GM23338 (cell line): ENCODE measurements around the gene RPN2. TPM values are rescaled to one million over a fixed set of nuclear protein-coding genes. Genes with fewer than 3 reads are reported as not detected.

Experiments used
- ATAC-seq: fragments of 200-7000 bp; cut with Tn5 transposase; 3 replicates; pipeline ENCODE4 v1.9.1; 2020
- DNase-seq: peaks from one replicate; pipeline ENCODE4 v3.0.0-alpha.2; 2015; ENCODE audit warnings: low spot score
- H2AFZ ChIP-seq: fragments of 200-600 bp; sonication (generic); 2 replicates; pipeline ENCODE4 v1.8.0; 2016; ENCODE audit warnings: antibody characterized with exemption, mild to moderate bottlenecking, moderate library complexity
- H3F3A ChIP-seq: fragments of 200-600 bp; sonication (generic); replicated peaks from 2 replicates; pipeline ENCODE4 v1.8.0; 2017; ENCODE audit warnings: antibody characterized with exemption, mixed run types, low read depth
- H3K27ac ChIP-seq: fragments of 200-600 bp; sonication (generic); 2 replicates; pipeline ENCODE4 v1.6.1; 2016; ENCODE audit warnings: low read depth
- H3K27me3 ChIP-seq: fragments of 200-600 bp; sonication (generic); 2 replicates; pipeline ENCODE4 v1.8.0; 2016; ENCODE audit warnings: mild to moderate bottlenecking, mixed run types, moderate library complexity; ENCODE audit not compliant: insufficient read depth
- H3K36me3 ChIP-seq: fragments of 200-600 bp; sonication (generic); 2 replicates; pipeline ENCODE4 v1.8.0; 2016; ENCODE audit warnings: mild to moderate bottlenecking; ENCODE audit not compliant: insufficient read depth
- H3K4me1 ChIP-seq: fragments of 200-600 bp; sonication (generic); 2 replicates; pipeline ENCODE4 v1.8.0; 2016; ENCODE audit warnings: mild to moderate bottlenecking, moderate library complexity; ENCODE audit not compliant: insufficient read depth
- H3K4me2 ChIP-seq: fragments of 200-600 bp; sonication (generic); 2 replicates; pipeline ENCODE4 v1.7.1; 2017; ENCODE audit warnings: mixed run types
- H3K4me3 ChIP-seq: fragments of 200-600 bp; sonication (generic); 2 replicates; pipeline ENCODE4 v1.6.1; 2016; ENCODE audit warnings: mixed run types
- H3K79me2 ChIP-seq: fragments of 200-600 bp; sonication (generic); replicated peaks from 2 replicates; pipeline ENCODE4 v1.8.0; 2017; ENCODE audit warnings: mild to moderate bottlenecking; ENCODE audit not compliant: insufficient read depth
- H3K9me2 ChIP-seq: fragments of 200-600 bp; sonication (generic); 2 replicates; pipeline ENCODE4 v1.8.0; 2017; ENCODE audit not compliant: insufficient read depth
- H4K20me1 ChIP-seq: fragments of 200-600 bp; sonication (generic); replicated peaks from 2 replicates; pipeline ENCODE4 v1.8.0; 2017; ENCODE audit warnings: mild to moderate bottlenecking; ENCODE audit not compliant: insufficient read depth
- H3K27ac Mint-ChIP-seq: 2 replicates; pipeline ENCODE4 v1.8.0; 2020; ENCODE audit warnings: inconsistent platforms, mild to moderate bottlenecking, moderate library complexity, mixed read lengths
- H3K27me3 Mint-ChIP-seq: 3 replicates; pipeline ENCODE4 v1.8.0; 2022; ENCODE audit warnings: low read depth, mild to moderate bottlenecking, moderate library complexity, mixed read lengths, inconsistent platforms; ENCODE audit not compliant: insufficient read depth, poor library complexity
- H3K36me3 Mint-ChIP-seq: 3 replicates; pipeline ENCODE4 v1.8.0; 2021; ENCODE audit warnings: low read depth, mild to moderate bottlenecking, inconsistent platforms, moderate library complexity, mixed read lengths
- H3K4me1 Mint-ChIP-seq: 3 replicates; pipeline ENCODE4 v1.8.0; 2020; ENCODE audit warnings: mild to moderate bottlenecking, inconsistent platforms, mixed read lengths
- H3K4me3 Mint-ChIP-seq: 3 replicates; pipeline ENCODE4 v1.8.0; 2021; ENCODE audit warnings: moderate library complexity, mild to moderate bottlenecking, inconsistent platforms, mixed read lengths
- H3K9me3 Mint-ChIP-seq: 3 replicates; pipeline ENCODE4 v1.8.0; 2020; ENCODE audit warnings: moderate library complexity, mild to moderate bottlenecking, inconsistent platforms, mixed read lengths
- CREB1 ChIP-seq: fragments of 250-450 bp; sonication (Bioruptor Pico); IDR thresholded peaks from 2 replicates; pipeline ENCODE4 v1.5.0; 2020; ENCODE audit warnings: low read depth, mild to moderate bottlenecking, moderate library complexity
- ETS1 ChIP-seq: IDR thresholded peaks from 2 replicates; pipeline ENCODE4 v1.6.1; 2016; ENCODE audit warnings: antibody characterized with exemption
- EZH2phosphoT487 ChIP-seq: fragments of 200-600 bp; sonication (generic); IDR thresholded peaks from one replicate; pipeline ENCODE4 v1.8.1; 2018; ENCODE audit warnings: antibody characterized with exemption; ENCODE audit not compliant: unreplicated experiment
- JUNB ChIP-seq: IDR thresholded peaks from one replicate; pipeline ENCODE4 v1.6.1; 2016; ENCODE audit warnings: antibody characterized with exemption; ENCODE audit not compliant: unreplicated experiment
- POLR2AphosphoS5 ChIP-seq: IDR thresholded peaks from 2 replicates; pipeline ENCODE4 v1.6.1; 2016; ENCODE audit warnings: antibody characterized with exemption, low read depth
- STAT1 ChIP-seq: IDR thresholded peaks from one replicate; pipeline ENCODE4 v1.6.1; 2016; ENCODE audit warnings: antibody characterized with exemption; ENCODE audit not compliant: unreplicated experiment
- ZNF114 ChIP-seq: fragments of 250-450 bp; sonication (Bioruptor Pico); IDR thresholded peaks from 2 replicates; pipeline ENCODE4 v1.5.0; 2020; ENCODE audit warnings: mild to moderate bottlenecking, moderate library complexity
- ZNF331 ChIP-seq: fragments of 250-450 bp; sonication (Bioruptor Pico); IDR thresholded peaks from 2 replicates; pipeline ENCODE4 v1.5.0; 2020; ENCODE audit warnings: low read depth, mild to moderate bottlenecking, moderate library complexity
- ZNF462 ChIP-seq: fragments of 250-450 bp; sonication (Bioruptor Pico); IDR thresholded peaks from 2 replicates; pipeline ENCODE4 v1.5.0; 2020; ENCODE audit warnings: mild to moderate bottlenecking, moderate library complexity
- polyA plus RNA-seq: library from polyadenylated mRNA; unstranded; fragments of >200 nt; fragmentation: Nextera tagmentation; extraction: Ambion mirVana; gene quantifications from 2 replicates; pipeline ENCODE4 v1.2.1, GENCODE V29; 2016
- total RNA-seq: library from RNA; depleted of rRNA; stranded (reverse); fragments of >200 nt; shearing (Covaris generic); gene quantifications from 2 replicates; pipeline ENCODE4 v1.2.3, GENCODE V29; 2014

The RPN2 gene
- total and polyA plus RNA-seq, 2 experiments from 2014 or later = 244 to 302 TPM

- TF ChIP-seq ZNF462 (CRISPR knock-in tag) = no peak
- no peak for TF ChIP-seq ZNF331
- TF ChIP-seq ETS1 = no peak
- no peak for TF ChIP-seq ZNF114 (CRISPR knock-in tag)
- no peak for TF ChIP-seq STAT1
- no peak for TF ChIP-seq POLR2AphosphoS5
Measured at GRCh38 chr20:37161830-37162549, 17.1 kb upstream of the RPN2 start (continued).

GRCh38 chr20:37162646-37163045, 16.5 kb upstream of the RPN2 start:
- Histone ChIP-seq H3K4me2 (no peak overlapping the region), H4K20me1 (no peaks in the 10 kb centered on the region), H3K27me3 (no peaks in the 10 kb centered on the region), H3K4me3 (no peak overlapping the region), H3F3A (no peaks in the 10 kb centered on the region), H2AFZ (no peak overlapping the region), H3K4me1 (no peaks in the 10 kb centered on the region), H3K36me3 (no peaks in the 10 kb centered on the region), H3K9me2 (no peaks in the 10 kb centered on the region), H3K79me2 (no peaks in the 10 kb centered on the region), H3K27ac (no peak overlapping the region)
- Mint-ChIP-seq H3K36me3 (no peaks in the 10 kb centered on the region), H3K27me3 (peaks cover 2% of the 10 kb centered on the region), H3K9me3 (no peaks in the 10 kb centered on the region), H3K27ac (no peak overlapping the region), H3K4me3 (no peak overlapping the region), H3K4me1 (no peaks in the 10 kb centered on the region)
- ATAC-seq = no peak
- DNase-seq = no peak
- TF ChIP-seq EZH2phosphoT487 (no peak), STAT1 (no peak), ZNF462 (CRISPR knock-in tag) (no peak), CREB1 (CRISPR knock-in tag) (no peak), JUNB (no peak)
